ENCODE results near the gene OR10X1. TPM values are rescaled to one million over a fixed set of nuclear protein-coding genes. Genes with fewer than 3 reads are reported as not detected.

Gene OR10X1
- total RNA-seq, 4 donors from 2014 or later = not detected

GRCh38 chr1:158600735-158601134 is 21.0 kb upstream of the OR10X1 start:
- intact Hi-C loops (cut with DNase I; ENCODE audit: low total_unique reads) = no loop called here
- DNase-seq = no peak

GRCh38 chr1:158586942-158587341 is 7.2 kb upstream of the OR10X1 start:
- DNase-seq = no peak
- Histone ChIP-seq H3K27me3 (no peaks in the 10 kb centered on the region), H3K27ac (no peak overlapping the region), H3K4me3 (no peak overlapping the region), H3K9me3 (no peaks in the 10 kb centered on the region), H3K4me1 (no peaks in the 10 kb centered on the region), H3K36me3 (no peaks in the 10 kb centered on the region)
- intact Hi-C loops (cut with DNase I; ENCODE audit: low total_unique reads) (no loop called here), in situ Hi-C loops (cut with MboI; ENCODE audit: low sequenced_read_pairs in 4 of 4) (no loop called here)
- ATAC-seq = no peak
- TF ChIP-seq CTCF (IDR thresholded peaks at IDR 0.05 in 4 of 5, conservative IDR thresholded peaks at IDR 0.05 in 1 of 5) (no peak), POLR2A (IDR thresholded peaks at IDR 0.05) (no peak)

More at GRCh38 chr1:158600735-158601134, 21.0 kb upstream of the OR10X1 start:
- ATAC-seq = no peak
- H3K4me1 ChIP-seq = no peaks in the 10 kb centered on the region
- TF ChIP-seq CTCF (IDR thresholded peaks at IDR 0.05 in 4 of 5, conservative IDR thresholded peaks at IDR 0.05 in 1 of 5) (no peak), POLR2A (IDR thresholded peaks at IDR 0.05) (no peak)
- no peak overlapping the region for H3K27ac ChIP-seq
- no peaks in the 10 kb centered on the region for H3K27me3 ChIP-seq
- no peaks in the 10 kb centered on the region for H3K9me3 ChIP-seq
- in situ Hi-C loops (cut with MboI; ENCODE audit: low sequenced_read_pairs in 4 of 4) = no loop called here
- H3K36me3 ChIP-seq = no peaks in the 10 kb centered on the region
- H3K4me3 ChIP-seq = no peak overlapping the region

- in situ Hi-C loops (cut with MboI; ENCODE audit: low sequenced_read_pairs in 4 of 4) (no loop called here), intact Hi-C loops (cut with DNase I; ENCODE audit: low total_unique reads) (no loop called here)
- no peaks in the 10 kb centered on the region for H3K4me1 ChIP-seq
- H3K27me3 ChIP-seq = no peaks in the 10 kb centered on the region
- no peak for DNase-seq
- TF ChIP-seq CTCF (IDR thresholded peaks at IDR 0.05 in 4 of 5, conservative IDR thresholded peaks at IDR 0.05 in 1 of 5) (no peak), POLR2A (IDR thresholded peaks at IDR 0.05) (no peak)
- ATAC-seq = no peak
- no peak overlapping the region for H3K27ac ChIP-seq
- H3K36me3 ChIP-seq = no peaks in the 10 kb centered on the region
- no peaks in the 10 kb centered on the region for H3K9me3 ChIP-seq
- H3K4me3 ChIP-seq = no peak overlapping the region
Measured at GRCh38 chr1:158583962-158584361, 4.3 kb upstream of the OR10X1 start.

GRCh38 chr1:158577561-158577960 is 2.1 kb downstream of the OR10X1 start:
- ATAC-seq (no peak), DNase-seq (no peak)
- intact Hi-C loops (cut with DNase I; ENCODE audit: low total_unique reads) = no loop called here
- Histone ChIP-seq H3K36me3 (no peaks in the 10 kb centered on the region), H3K4me1 (no peaks in the 10 kb centered on the region), H3K9me3 (no peaks in the 10 kb centered on the region), H3K27me3 (no peaks in the 10 kb centered on the region), H3K27ac (no peak overlapping the region), H3K4me3 (no peak overlapping the region)
- in situ Hi-C loops (cut with MboI; ENCODE audit: low sequenced_read_pairs in 4 of 4) = no loop called here
- TF ChIP-seq POLR2A (IDR thresholded peaks at IDR 0.05) = no peak
- TF ChIP-seq CTCF (IDR thresholded peaks at IDR 0.05 in 4 of 5, conservative IDR thresholded peaks at IDR 0.05 in 1 of 5) = no peak

GRCh38 chr1:158572226-158572625 is 7.5 kb downstream of the OR10X1 start:
- Histone ChIP-seq H3K9me3 (no peaks in the 10 kb centered on the region), H3K36me3 (no peaks in the 10 kb centered on the region), H3K27me3 (no peaks in the 10 kb centered on the region), H3K4me1 (no peaks in the 10 kb centered on the region), H3K4me3 (no peak overlapping the region), H3K27ac (no peak overlapping the region)
- ATAC-seq (no peak), DNase-seq (no peak)
- TF ChIP-seq POLR2A (IDR thresholded peaks at IDR 0.05) (no peak), CTCF (IDR thresholded peaks at IDR 0.05 in 4 of 5, conservative IDR thresholded peaks at IDR 0.05 in 1 of 5) (no peak)
- intact Hi-C loops (cut with DNase I; ENCODE audit: low total_unique reads) (no loop called here), in situ Hi-C loops (cut with MboI; ENCODE audit: low sequenced_read_pairs in 4 of 4) (no loop called here)

Measured in gastrocnemius medialis (tissue), 4 donors.